T-cell (primary cell): ENCODE results near the gene DNAAF8. TPM values are rescaled to one million over a fixed set of nuclear protein-coding genes. Genes with fewer than 3 reads are reported as not detected.
A peak's percentile ranks its signal among the peaks of the same experiment; 100 is the strongest.

Experiments
- ATAC-seq, 4 experiments: fragments of 200-7000 bp in 3 of 4; fragments of 150-1000 bp in 1 of 4; cut with Tn5 transposase; replicated peaks in 1 of 4; 1 replicate in 3 of 4; 2 replicates in 1 of 4; pipeline ENCODE4 v1.10.0; 2021; ENCODE audit warnings: moderate library complexity in 3 of 4, mild to moderate bottlenecking in 2 of 4, moderate number of reproducible peaks in 1 of 4
- CTCF ChIA-PET, 2 donors: fragments of 300-600 bp; sonication (Branson Sonifier 250); formaldehyde crosslinking; loops; one replicate each; lab custom pipeline; 2022; ENCODE audit warnings: antibody characterized with exemption in 2 of 2; lab: Charles Lee
- POLR2A ChIA-PET, 2 donors: fragments of 300-600 bp; sonication (Branson Sonifier 250); formaldehyde crosslinking; loops; one replicate each; lab custom pipeline; 2022; ENCODE audit warnings: antibody characterized with exemption in 2 of 2; lab: Charles Lee
- DNase-seq, 35 experiments: peaks; one replicate each; pipeline versions ENCODE4 v3.0.0 to v3.0.0-alpha.2; 2013 to 2023
- H3K27ac ChIP-seq: one replicate; pipeline ENCODE4 v1.5.1; 2013; ENCODE audit warnings: low read length
- H3K27me3 ChIP-seq, 2 experiments: replicated peaks in 1 of 2; 1 replicate in 1 of 2; 2 replicates in 1 of 2; pipeline versions ENCODE4 v1.6.1 to v1.7.0; 2013; ENCODE audit warnings: low read length in 1 of 2, mixed read lengths in 1 of 2; ENCODE audit not compliant: control insufficient read depth in 2 of 2, insufficient read depth in 2 of 2; ENCODE audit errors: extremely low read depth in 1 of 2
- H3K36me3 ChIP-seq, 2 donors: 1 replicate in 1 of 2; 2 replicates in 1 of 2; pipeline versions ENCODE4 v1.6.1 to v1.7.0; 2013; ENCODE audit warnings: low read length in 1 of 2; ENCODE audit not compliant: control insufficient read depth in 2 of 2, insufficient read depth in 1 of 2; ENCODE audit errors: extremely low read depth in 1 of 2
- H3K4me1 ChIP-seq, 2 experiments: 1 replicate in 1 of 2; 2 replicates in 1 of 2; pipeline versions ENCODE4 v1.6.1 to v1.7.0; 2013; ENCODE audit warnings: low read length in 2 of 2, mixed read lengths in 1 of 2; ENCODE audit not compliant: insufficient read depth in 2 of 2, control insufficient read depth in 1 of 2; ENCODE audit errors: extremely low read depth in 1 of 2
- H3K4me3 ChIP-seq, 2 donors: 1 replicate in 1 of 2; 2 replicates in 1 of 2; pipeline versions ENCODE4 v1.5.1 to v1.7.0; 2013; ENCODE audit warnings: mild to moderate bottlenecking in 2 of 2, low read length in 1 of 2, moderate library complexity in 1 of 2; ENCODE audit not compliant: control insufficient read depth in 1 of 2; ENCODE audit errors: extremely low read depth in 1 of 2
- H3K9me3 ChIP-seq: 2 replicates; pipeline ENCODE4 v1.7.0; 2013
- H3K27ac Mint-ChIP-seq, 2 donors: one replicate each; pipeline ENCODE4 v1.8.0; 2020 to 2021; ENCODE audit warnings: mild to moderate bottlenecking in 2 of 2, mixed read lengths in 2 of 2
- H3K27me3 Mint-ChIP-seq, 2 donors: one replicate each; pipeline ENCODE4 v1.8.0; 2021 to 2022; ENCODE audit warnings: mixed read lengths in 2 of 2
- H3K36me3 Mint-ChIP-seq: one replicate; pipeline ENCODE4 v1.8.0; 2021; ENCODE audit warnings: mixed read lengths
- H3K4me1 Mint-ChIP-seq, 3 donors: one replicate each; pipeline ENCODE4 v1.8.0; 2020 to 2022; ENCODE audit warnings: mixed read lengths in 3 of 3, mild to moderate bottlenecking in 1 of 3
- H3K4me3 Mint-ChIP-seq, 3 donors: one replicate each; pipeline ENCODE4 v1.8.0; 2020 to 2022; ENCODE audit warnings: mild to moderate bottlenecking in 3 of 3, mixed read lengths in 3 of 3, moderate library complexity in 3 of 3
- H3K9me3 Mint-ChIP-seq, 3 donors: one replicate each; pipeline ENCODE4 v1.8.0; 2020 to 2022; ENCODE audit warnings: mixed read lengths in 3 of 3
- WGBS: methylation state at CpG from one replicate; pipeline ENCODE4 v1.1.5; 2013; ENCODE audit warnings: missing lambda C conversion rate; ENCODE audit not compliant: insufficient coverage; 5-methylcytosine and 5-hydroxymethylcytosine counted together
- total RNA-seq, 35 experiments: library from RNA in 6 of 35; stranded (reverse) in 6 of 35; fragments of 120-200 nt in 1 of 35; gene quantifications; one replicate each; pipeline versions ENCODE4 v1.2.1 to v1.2.4 and lab custom pipeline; 2013 to 2026

The DNAAF8 gene
- total RNA-seq, 5 donors from 2014 or later (not counting 1 experiment from before 2014, with no cell fraction given), result 0.13 to 0.70 (median 0.34) TPM; not detected in 1

DNA sequence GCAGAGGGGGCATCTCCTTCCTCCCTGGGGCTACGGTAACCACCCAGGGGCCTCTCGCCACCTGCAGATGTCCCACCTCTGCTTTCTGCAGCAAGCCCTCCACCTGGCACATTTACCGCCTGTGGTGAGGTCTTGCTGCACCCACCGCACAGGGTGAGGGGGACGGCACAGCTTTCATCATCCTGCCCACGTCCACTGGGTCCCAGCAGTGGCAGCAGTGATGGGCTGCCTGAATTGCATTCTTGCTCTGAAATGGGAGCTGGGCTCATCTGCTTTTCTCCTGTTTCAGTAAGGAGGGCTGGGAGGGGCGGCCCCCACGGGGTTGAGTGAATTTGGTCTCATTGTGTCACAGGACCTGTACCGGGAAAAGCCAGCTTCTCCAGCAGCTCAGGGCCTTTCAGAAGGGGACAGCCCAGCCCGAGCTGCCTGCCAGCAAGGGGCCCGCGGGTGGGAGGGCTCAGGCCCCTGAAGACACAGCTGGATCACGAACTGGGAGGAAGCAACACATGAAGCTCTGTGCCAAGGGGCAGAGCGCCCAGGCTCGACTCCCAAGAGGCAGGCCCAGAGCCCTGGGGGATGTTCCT is 12.7 kb downstream of the DNAAF8 start:
- H3K36me3 Mint-ChIP-seq, result peaks cover 8% of the 10 kb centered on the region
- H3K9me3 Mint-ChIP-seq, result no peaks in the 10 kb centered on the region
- H3K9me3 ChIP-seq, result no peaks in the 10 kb centered on the region
- ChIA-PET CTCF (no interaction called here), POLR2A (interaction anchor here (0.6 to 1.5 kb wide), 2 partner anchors 12 to 13 kb away, joined by 3 read pairs; partner anchors contain the start of genes DNAAF8 (in 2 of the 2) and ANKS3 (in 1 of the 2))
- H3K27me3 Mint-ChIP-seq, result no peaks in the 10 kb centered on the region
- peaks cover 0 to 33% of the 10 kb centered on the region in 2 experiments for H3K4me1 ChIP-seq
- H3K27ac ChIP-seq, result peak overlapping the region; percentile 41
- H3K27ac Mint-ChIP-seq, result peak overlapping the region in 1 of 2 donors; percentile 34
- peak in 3 of 4 experiments; percentile 16 to 32 (median 18) for ATAC-seq
- H3K27me3 ChIP-seq, result peaks cover 0 to 6% of the 10 kb centered on the region in 2 experiments
- peak overlapping the region in 1 of 3 donors; percentile 79 for H3K4me3 Mint-ChIP-seq
- 62% methylated on average over 15 of the region's 15 CpGs for WGBS
- no peak overlapping the region for H3K4me3 ChIP-seq
- H3K36me3 ChIP-seq, result peaks cover 6 to 17% of the 10 kb centered on the region in 2 donors
- DNase-seq, result no peak
- H3K4me1 Mint-ChIP-seq, result peaks cover 21 to 29% (median 26%) of the 10 kb centered on the region in 3 donors

DNA sequence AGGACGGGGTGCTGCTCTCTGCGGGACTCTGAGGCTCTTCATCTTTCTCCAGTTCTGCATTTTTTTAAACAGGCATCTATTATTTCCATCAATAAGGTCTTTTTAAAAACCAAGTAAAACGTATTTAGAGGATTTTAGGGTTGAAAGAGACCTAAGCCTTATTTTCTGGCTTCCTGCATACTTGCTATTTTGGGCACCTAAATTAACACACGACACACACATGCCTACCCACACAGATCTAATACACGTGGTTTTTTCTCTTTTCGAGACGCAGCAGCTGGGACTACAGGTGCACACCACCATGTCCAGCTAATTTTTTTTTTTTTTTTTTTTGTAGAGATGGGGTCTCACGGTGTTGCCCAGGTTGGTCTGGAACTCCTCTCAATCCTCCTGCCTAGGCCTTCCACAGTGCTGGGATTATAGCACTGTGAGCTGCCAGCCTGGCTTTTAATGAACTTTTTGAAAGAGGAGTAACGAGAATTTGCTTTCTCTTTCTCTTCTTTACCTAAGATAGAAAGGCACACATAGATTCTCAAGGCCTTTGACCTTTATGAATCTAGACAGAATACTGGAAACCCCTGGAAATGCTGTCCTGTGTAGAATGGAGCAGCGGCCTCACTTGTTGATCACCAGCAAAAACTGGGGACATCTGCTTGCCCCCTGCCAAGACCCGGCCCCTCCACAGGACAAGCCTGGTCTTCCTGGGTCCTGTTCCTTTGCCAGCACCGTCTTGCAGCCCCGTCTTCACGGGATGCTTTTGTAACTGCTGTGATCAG is 13.8 kb downstream of the DNAAF8 start:
- Histone ChIP-seq H3K9me3 (no peaks in the 10 kb centered on the region), H3K4me3 (no peak overlapping the region), H3K36me3 (peaks cover 11 to 27% of the 10 kb centered on the region in 2 donors), H3K27ac (peak overlapping the region; percentile 41), H3K4me1 (peaks cover 0 to 31% of the 10 kb centered on the region in 2 experiments), H3K27me3 (peaks cover 0 to 5% of the 10 kb centered on the region in 2 experiments)
- Mint-ChIP-seq H3K36me3 (peaks cover 9% of the 10 kb centered on the region), H3K4me3 (peak overlapping the region; percentile 13 to 79 (median 39)), H3K9me3 (no peaks in the 10 kb centered on the region), H3K27ac (peak overlapping the region; percentile 20 to 82), H3K27me3 (no peaks in the 10 kb centered on the region), H3K4me1 (peaks cover 21 to 24% (median 22%) of the 10 kb centered on the region in 3 donors)
- CTCF ChIA-PET, result no interaction called here
- POLR2A ChIA-PET, result interaction anchor here in 1 of 2 donors (0.6 to 1.5 kb wide), 2 partner anchors 14 to 76 kb away, joined by 3 read pairs; partner anchors contain the start of gene DNAAF8
- ATAC-seq, result peak in 3 of 4 experiments; percentile 36 to 80 (median 48)
- 85% methylated on average over 4 of the region's 14 CpGs for WGBS
- no peak for DNase-seq

DNA sequence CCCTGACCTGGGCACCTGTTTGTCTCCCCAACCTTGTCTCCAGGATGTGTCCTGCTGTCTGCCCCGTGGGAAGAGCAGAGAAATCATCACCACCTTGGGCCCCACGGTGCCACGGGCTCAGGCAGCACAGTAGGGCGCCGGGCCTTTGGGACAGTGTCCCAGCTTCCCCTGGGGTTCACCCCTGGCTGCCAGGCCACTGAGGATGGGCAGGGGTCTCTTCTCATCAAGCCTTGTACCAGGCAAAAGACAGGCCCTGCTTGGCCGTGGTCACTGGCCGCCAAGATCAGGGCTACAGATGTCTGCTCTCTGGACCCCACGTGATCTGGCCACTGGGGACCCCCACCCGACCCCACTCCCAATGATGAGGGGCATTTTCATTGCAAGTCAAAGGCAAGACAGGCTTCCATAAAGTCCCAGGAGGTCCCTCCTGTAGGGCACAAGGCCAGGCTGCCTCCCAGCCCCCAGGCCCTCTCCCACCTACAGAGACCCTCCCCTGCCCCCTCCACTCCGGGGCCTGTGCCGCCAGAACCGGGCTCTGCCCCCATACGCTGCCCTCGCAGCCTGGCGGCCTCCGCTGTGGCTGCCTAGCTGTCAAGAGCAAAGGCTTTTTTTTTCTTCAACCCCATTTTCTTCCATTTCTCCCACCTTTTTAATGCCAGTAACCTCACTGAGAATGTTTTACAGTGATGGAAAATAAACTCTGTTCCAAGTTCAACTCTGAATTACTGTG is 14.5 kb downstream of the DNAAF8 start:
- Histone ChIP-seq H3K4me1 (peaks cover 0 to 25% of the 10 kb centered on the region in 2 experiments), H3K27ac (no peak overlapping the region), H3K27me3 (no peaks in the 10 kb centered on the region), H3K9me3 (no peaks in the 10 kb centered on the region), H3K4me3 (no peak overlapping the region), H3K36me3 (peaks cover 11 to 33% of the 10 kb centered on the region in 2 donors)
- Mint-ChIP-seq H3K27me3 (no peaks in the 10 kb centered on the region), H3K27ac (peak overlapping the region; percentile 20 to 82), H3K4me1 (peaks cover 16 to 21% (median 18%) of the 10 kb centered on the region in 3 donors), H3K4me3 (peak overlapping the region in 1 of 3 donors; percentile 79), H3K9me3 (no peaks in the 10 kb centered on the region), H3K36me3 (peaks cover 12% of the 10 kb centered on the region)
- ChIA-PET CTCF (no interaction called here), POLR2A (no interaction called here)
- DNase-seq (no peak), ATAC-seq (no peak)
- 92% methylated on average over 9 of the region's 16 CpGs for WGBS

DNA sequence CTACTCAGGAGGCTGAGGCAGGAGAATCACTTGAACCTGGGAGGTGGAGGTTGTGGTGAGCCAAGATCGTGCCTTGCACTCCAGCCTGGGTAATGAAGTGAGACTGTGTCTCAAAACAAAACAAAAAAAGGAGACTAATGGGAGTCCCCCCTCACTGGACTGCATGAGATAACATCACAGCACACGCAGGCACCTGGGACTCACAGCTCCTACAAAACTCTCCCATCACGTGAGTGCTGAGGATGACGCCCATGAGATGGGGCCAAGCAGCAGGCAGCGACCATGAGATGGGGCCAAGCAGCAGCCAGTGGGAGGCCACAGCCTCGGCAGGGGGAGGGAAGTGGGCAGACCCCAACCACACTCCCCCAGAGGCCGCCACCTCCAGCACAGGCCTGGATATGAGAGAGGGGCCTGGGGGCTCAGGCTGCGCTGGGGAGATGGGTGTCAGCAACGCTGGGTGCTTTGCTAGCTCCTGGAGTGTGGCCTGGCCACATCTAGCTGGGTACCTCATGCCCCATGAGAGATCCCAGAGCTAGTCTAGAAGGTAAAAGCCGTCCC is 15.4 kb downstream of the DNAAF8 start:
- Mint-ChIP-seq H3K27me3 (no peaks in the 10 kb centered on the region), H3K36me3 (peaks cover 14% of the 10 kb centered on the region), H3K4me1 (peaks cover 16 to 21% (median 18%) of the 10 kb centered on the region in 3 donors), H3K4me3 (no peak overlapping the region), H3K27ac (no peak overlapping the region), H3K9me3 (no peaks in the 10 kb centered on the region)
- CTCF ChIA-PET, result no interaction called here
- WGBS, result 96% methylated on average over 2 of the region's 10 CpGs
- ATAC-seq (no peak), DNase-seq (no peak)
- peaks cover 11 to 41% of the 10 kb centered on the region in 2 donors for H3K36me3 ChIP-seq
- H3K4me1 ChIP-seq, result peaks cover 0 to 25% of the 10 kb centered on the region in 2 experiments
- no peaks in the 10 kb centered on the region for H3K27me3 ChIP-seq
- no peak overlapping the region for H3K27ac ChIP-seq
- POLR2A ChIA-PET, result no interaction called here
- H3K4me3 ChIP-seq, result no peak overlapping the region
- no peaks in the 10 kb centered on the region for H3K9me3 ChIP-seq

DNA sequence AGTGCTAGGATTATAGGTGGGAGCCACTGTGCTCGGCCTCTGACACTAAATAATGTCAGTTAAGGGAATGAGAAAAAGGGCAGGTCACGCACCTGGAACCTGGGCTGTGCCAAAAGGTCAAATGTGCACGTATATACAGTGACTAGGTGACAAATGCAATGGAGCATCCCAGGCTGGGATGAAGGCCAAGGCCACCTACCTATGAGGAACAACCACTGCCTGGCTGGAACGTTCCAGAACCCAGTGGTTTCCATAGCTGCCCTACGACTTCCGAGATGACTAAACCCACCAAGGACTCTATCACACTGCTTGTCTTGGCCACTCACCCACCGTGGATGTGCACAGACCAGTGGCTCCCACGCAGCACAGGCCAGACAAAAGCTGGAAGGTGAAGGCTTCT is 16.6 kb downstream of the DNAAF8 start:
- no peak overlapping the region for H3K27ac Mint-ChIP-seq
- 92% methylated on average over 8 of the region's 8 CpGs for WGBS
- Histone ChIP-seq H3K36me3 (peaks cover 11 to 52% of the 10 kb centered on the region in 2 donors), H3K27me3 (no peaks in the 10 kb centered on the region), H3K27ac (no peak overlapping the region), H3K9me3 (no peaks in the 10 kb centered on the region), H3K4me1 (peaks cover 0 to 25% of the 10 kb centered on the region in 2 experiments), H3K4me3 (no peak overlapping the region)
- H3K4me1 Mint-ChIP-seq, result peaks cover 16 to 21% (median 18%) of the 10 kb centered on the region in 3 donors
- no peaks in the 10 kb centered on the region for H3K27me3 Mint-ChIP-seq
- no peaks in the 10 kb centered on the region for H3K9me3 Mint-ChIP-seq
- no peak for DNase-seq
- peaks cover 22% of the 10 kb centered on the region for H3K36me3 Mint-ChIP-seq
- ChIA-PET CTCF (no interaction called here), POLR2A (no interaction called here)
- no peak overlapping the region for H3K4me3 Mint-ChIP-seq
- no peak for ATAC-seq
